Left colon (tissue), 2 donors: ENCODE data around the gene RMC1. TPM values are rescaled to one million over a fixed set of nuclear protein-coding genes. Genes with fewer than 3 reads are reported as not detected.
A peak's percentile ranks its signal among the peaks of the same experiment; 100 is the strongest.
"Not testable (repeated sequence)": the region's sequence is repeated elsewhere in the genome, so short reads cannot be mapped to it uniquely, and the experiment has no call there.

Experiments
- ATAC-seq: fragments of 200-7000 bp; cut with Tn5 transposase; one replicate; pipeline ENCODE4 v1.9.1; 2020; ENCODE audit warnings: mild to moderate bottlenecking, moderate library complexity
- DNase-seq, 2 donors: peaks; one replicate each; pipeline ENCODE4 v3.0.0-alpha.2; 2020
- intact Hi-C, 2 donors: fragments of 100-400 bp; cut with DNase I in 1 of 2; cut with micrococcal nuclease in 1 of 2; formaldehyde crosslinking; loops; one replicate each; pipeline versions ENCODE4 v1.11.2 to v1.14.0; 2022; cut with DNase I, micrococcal nuclease
- long read RNA-seq: library from polyadenylated mRNA; unstranded; transcript quantifications from one replicate; pipeline ENCODE4 v2.0.0, GENCODE V29; 2021
- total RNA-seq, 2 donors: library from RNA; stranded (reverse); fragmentation: NEBNext Ultra II Directional; extraction: Animal tissue kit (Norgen Biotek cat#: 25700); gene quantifications; one replicate each; pipeline ENCODE4 v1.2.1, GENCODE V29; 2021
- donor health status: DM: no; HTN: no; CAD: no.
- donor health status: DM: yes; HTN: yes; CAD: no.

RMC1 gene
- total RNA-seq: 10 to 100 TPM; 28.5 to 33.5 TPM
- long read RNA-seq, transcript RMC1-201 (20 exons, 2,162 nt): major isoform, 24 of 38 reads
- long read RNA-seq, partial matches to known transcripts: 7 of 38 reads
- long read RNA-seq, other reads (novel, unspliced or antisense): 7 of 38 reads

GRCh38 chr18:23503038-23503962 lies at the start of gene RMC1:
Gene RMC1 (plus strand): TSS chr18:23503511. CDS start chr18:23503619, 108 bp downstream.
- peak; percentile 93 for ATAC-seq
- DNase-seq: peak; percentile 95 to 99
- intact Hi-C loops: no loop called here

- intact Hi-C loops: no loop called here
- no peak for DNase-seq
Measured at GRCh38 chr18:23453680-23454058, 49.6 kb upstream of the RMC1 start.

GRCh38 chr18:23456835-23457234 lies 46.5 kb upstream of the RMC1 start:
- intact Hi-C loops: no loop called here
- DNase-seq (no peak), ATAC-seq (no peak)

More at GRCh38 chr18:23453680-23454058, 49.6 kb upstream of the RMC1 start:
- ATAC-seq: peak; percentile 38

- intact Hi-C loops: no loop called here
- no peak for DNase-seq
- peak; percentile 15 for ATAC-seq
Measured at GRCh38 chr18:23458830-23459529, 44.3 kb upstream of the RMC1 start.

GRCh38 chr18:23459530-23459921 lies 43.8 kb upstream of the RMC1 start:
- DNase-seq (no peak), ATAC-seq (no peak)
- intact Hi-C loops: no loop called here

GRCh38 chr18:23460285-23461273 lies 42.7 kb upstream of the RMC1 start:
- intact Hi-C loops: no loop called here
- ATAC-seq: peak; percentile 88

GRCh38 chr18:23462876-23463275 lies 40.4 kb upstream of the RMC1 start:
- intact Hi-C loops: no loop called here
- ATAC-seq (no peak), DNase-seq (no peak)

More at GRCh38 chr18:23460285-23461273, 42.7 kb upstream of the RMC1 start:
- peak in 1 of 2 donors; percentile 40 for DNase-seq

GRCh38 chr18:23468753-23469459 lies 34.4 kb upstream of the RMC1 start:
- DNase-seq (no peak), ATAC-seq (peak; percentile 38)
- intact Hi-C loops: no loop called here

GRCh38 chr18:23470620-23471387 lies 32.5 kb upstream of the RMC1 start:
- intact Hi-C loops: no loop called here
- DNase-seq (no peak), ATAC-seq (no peak)

GRCh38 chr18:23471486-23471885 lies 31.8 kb upstream of the RMC1 start:
- intact Hi-C loops: no loop called here
- DNase-seq (no peak), ATAC-seq (peak; percentile 17)

- ATAC-seq (no peak), DNase-seq (no peak)
- intact Hi-C loops: no loop called here
Measured at GRCh38 chr18:23479829-23480505, 23.3 kb upstream of the RMC1 start.

- DNase-seq (no peak), ATAC-seq (peak; percentile 10)
- intact Hi-C loops: no loop called here
Measured at GRCh38 chr18:23484561-23485182, 18.6 kb upstream of the RMC1 start.

- ATAC-seq (no peak), DNase-seq (no peak)
- intact Hi-C loops: no loop called here
Measured at GRCh38 chr18:23485386-23485785, 17.9 kb upstream of the RMC1 start.

GRCh38 chr18:23487738-23488570 lies 15.4 kb upstream of the RMC1 start:
- DNase-seq (peak in 1 of 2 donors; percentile 34), ATAC-seq (peak; percentile 26)
- intact Hi-C loops: no loop called here

- ATAC-seq, intact Hi-C loops, DNase-seq: not testable (repeated sequence)
Measured at GRCh38 chr18:23489586-23489985, 13.7 kb upstream of the RMC1 start.
